Subcutaneous adipose tissue (tissue), 4 donors: ENCODE results near the gene CXCL14. TPM values are rescaled to one million over a fixed set of nuclear protein-coding genes. Genes with fewer than 3 reads are reported as not detected.

ENCODE experiments used
- total RNA-seq, 4 donors: library from RNA; depleted of rRNA; stranded (reverse); fragments of >200 nt; gene quantifications; one replicate each; pipeline ENCODE4 v1.1.0, GENCODE V29; 2016
- TF ChIP-seq, protein P1 (sequence below): fragments of 450-650 bp; IDR thresholded peaks from one replicate; pipeline ENCODE4 v1.5.1; 2016; ENCODE audit warnings: low read depth, mild to moderate bottlenecking, control low read depth, antibody characterized with exemption, moderate library complexity

CXCL14 gene
- total RNA-seq, 4 donors from 2014 or later, result 76.2 to 302 (median 136) TPM

DNA sequence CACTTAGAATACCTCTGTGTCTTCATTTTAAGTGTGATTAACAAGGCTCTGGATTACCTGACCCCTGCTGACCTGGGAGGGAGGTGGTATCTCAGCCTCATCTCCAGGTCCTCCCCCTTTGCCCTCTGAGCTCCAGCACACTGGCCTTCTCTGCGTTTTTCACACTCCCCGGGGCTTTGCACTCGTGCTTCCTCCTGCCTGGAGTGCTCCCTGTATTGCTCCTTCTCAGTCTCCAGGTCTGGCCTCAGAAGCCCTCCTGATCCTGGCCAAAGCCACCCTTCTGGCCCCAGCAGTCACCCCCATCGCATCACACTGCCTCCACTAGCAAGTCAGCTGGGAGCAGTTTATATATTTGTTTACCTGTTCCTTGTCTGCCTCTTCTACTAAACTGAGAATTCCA, 29.4 kb downstream of the CXCL14 start:
- TF ChIP-seq, protein P1, sequence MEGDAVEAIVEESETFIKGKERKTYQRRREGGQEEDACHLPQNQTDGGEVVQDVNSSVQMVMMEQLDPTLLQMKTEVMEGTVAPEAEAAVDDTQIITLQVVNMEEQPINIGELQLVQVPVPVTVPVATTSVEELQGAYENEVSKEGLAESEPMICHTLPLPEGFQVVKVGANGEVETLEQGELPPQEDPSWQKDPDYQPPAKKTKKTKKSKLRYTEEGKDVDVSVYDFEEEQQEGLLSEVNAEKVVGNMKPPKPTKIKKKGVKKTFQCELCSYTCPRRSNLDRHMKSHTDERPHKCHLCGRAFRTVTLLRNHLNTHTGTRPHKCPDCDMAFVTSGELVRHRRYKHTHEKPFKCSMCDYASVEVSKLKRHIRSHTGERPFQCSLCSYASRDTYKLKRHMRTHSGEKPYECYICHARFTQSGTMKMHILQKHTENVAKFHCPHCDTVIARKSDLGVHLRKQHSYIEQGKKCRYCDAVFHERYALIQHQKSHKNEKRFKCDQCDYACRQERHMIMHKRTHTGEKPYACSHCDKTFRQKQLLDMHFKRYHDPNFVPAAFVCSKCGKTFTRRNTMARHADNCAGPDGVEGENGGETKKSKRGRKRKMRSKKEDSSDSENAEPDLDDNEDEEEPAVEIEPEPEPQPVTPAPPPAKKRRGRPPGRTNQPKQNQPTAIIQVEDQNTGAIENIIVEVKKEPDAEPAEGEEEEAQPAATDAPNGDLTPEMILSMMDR, result no peak

DNA sequence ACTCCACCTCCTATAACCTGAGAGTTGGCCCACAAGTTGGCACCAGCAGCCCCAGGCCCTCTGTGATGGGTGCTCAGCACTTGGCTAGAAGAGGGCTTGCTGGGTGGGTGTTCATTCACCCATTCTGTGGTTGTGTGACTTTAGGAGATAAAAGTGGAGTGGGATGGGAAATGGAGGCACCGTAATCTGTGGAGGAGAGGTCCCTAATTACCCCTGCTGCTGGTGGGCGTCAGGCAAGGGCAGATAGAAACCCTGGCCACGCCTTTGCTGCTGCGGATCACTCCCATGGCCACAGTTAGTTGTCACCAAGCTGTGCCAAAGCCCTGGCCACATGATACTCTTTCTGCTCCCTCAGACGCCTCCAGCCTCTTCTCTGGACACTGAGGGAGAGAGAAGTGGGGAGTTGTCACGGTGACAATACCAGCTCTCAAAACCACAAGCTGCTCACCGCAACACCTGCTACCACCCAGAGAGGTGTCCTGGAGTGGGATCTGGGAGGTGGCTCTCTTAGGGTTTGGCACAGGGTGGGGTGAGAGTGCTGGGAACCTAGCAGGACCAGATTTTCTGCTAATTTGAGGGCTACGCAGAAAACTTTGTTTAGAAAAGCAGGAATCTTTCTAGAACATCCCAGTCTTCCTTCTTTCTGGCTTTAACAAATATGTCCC, 31.1 kb downstream of the CXCL14 start:
- TF ChIP-seq, protein P1, result no peak

DNA sequence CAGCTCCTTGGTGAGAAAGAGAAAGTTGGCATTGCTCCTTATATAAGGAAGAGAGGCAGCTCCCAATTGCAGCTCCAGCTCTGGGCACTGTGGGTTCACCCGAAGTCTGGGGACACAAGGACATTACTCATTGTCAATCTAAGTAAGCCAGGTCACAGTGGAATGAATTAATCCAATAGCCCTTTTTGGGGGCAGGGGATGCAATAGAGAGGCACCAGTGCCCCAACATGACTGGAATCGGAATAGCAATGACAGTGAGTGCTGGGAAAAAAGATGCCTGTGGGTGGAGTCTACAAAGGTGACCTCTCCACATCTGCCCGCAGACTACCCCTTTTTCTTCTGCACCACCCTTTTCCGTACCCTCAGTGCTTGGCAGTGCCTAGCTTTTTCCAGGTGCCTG, 31.9 kb downstream of the CXCL14 start:
- TF ChIP-seq, protein P1, result no peak

- TF ChIP-seq, protein P1, result no peak
Measured at GRCh38 chr5:135546101-135546500, 32.7 kb downstream of the CXCL14 start.

DNA sequence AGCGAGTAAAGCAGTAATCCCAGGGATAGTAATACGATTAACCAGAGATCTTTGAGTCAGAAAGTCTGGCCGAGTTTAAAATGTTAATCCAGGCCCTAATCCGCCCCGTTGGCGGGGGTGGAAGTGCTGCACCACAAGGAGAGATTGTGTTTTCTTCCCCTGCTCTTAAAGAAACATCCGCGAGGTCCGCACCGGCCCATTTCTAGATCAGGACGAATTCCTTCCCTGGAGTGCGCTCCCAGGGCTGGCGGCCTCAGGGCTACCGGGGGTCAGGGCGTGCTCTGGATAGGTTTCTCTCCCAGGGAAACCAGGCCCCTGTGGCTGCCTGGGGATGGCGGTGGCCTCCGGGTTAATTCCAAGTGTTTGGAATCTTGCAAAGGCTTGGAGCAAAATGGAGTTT, 33.7 kb downstream of the CXCL14 start:
- TF ChIP-seq, protein P1, result no peak

DNA sequence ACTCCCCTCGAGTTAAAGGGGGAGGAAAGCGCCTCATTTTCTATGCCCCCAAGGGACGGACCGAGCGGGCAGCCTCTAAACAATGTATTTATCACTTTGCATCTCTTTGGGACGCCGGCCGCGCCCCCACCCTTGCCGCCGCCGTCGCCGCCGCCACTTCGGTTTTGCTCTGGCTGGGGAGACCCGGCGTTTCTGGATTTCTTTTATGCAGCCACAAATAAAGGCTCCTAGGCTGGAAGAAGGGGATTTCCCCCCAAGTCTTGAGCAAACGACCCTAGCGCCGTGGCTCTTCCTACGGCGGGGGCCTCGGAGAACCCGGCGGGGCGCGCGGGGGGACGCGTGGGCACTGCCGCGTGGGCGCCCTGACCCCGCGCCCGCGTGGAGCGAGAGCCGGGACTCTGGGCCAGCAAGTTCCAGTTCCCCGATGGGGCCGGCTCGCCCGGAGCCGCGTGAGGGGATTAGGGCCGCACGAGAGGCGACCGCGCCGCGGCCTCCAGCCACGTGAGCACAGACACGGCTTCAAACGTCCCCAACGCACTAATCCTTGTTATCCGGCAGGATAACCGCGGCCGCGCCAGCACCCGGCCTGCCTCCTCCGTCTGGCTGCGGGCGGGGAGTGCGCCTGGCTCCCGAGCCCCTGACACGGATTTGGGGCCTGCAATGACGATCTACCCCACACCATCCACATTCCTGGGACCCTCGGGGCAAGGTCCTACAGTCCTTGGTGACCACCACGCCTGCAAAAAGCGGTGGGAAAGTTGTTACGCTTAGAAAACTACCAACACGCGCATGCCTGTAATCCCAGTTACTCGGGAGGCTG, 35.1 kb downstream of the CXCL14 start:
- TF ChIP-seq, protein P1, result no peak

GRCh38 chr5:135543001-135543484, 35.7 kb downstream of the CXCL14 start:
- TF ChIP-seq, protein P1, result no peak
